ENCODE results near the gene RSAD2. TPM values are rescaled to one million over a fixed set of nuclear protein-coding genes. Genes with fewer than 3 reads are reported as not detected.

Gene RSAD2
- total RNA-seq, 3 donors from 2014 or later: 8.9 to 35.0 (median 12.0) TPM

DNA sequence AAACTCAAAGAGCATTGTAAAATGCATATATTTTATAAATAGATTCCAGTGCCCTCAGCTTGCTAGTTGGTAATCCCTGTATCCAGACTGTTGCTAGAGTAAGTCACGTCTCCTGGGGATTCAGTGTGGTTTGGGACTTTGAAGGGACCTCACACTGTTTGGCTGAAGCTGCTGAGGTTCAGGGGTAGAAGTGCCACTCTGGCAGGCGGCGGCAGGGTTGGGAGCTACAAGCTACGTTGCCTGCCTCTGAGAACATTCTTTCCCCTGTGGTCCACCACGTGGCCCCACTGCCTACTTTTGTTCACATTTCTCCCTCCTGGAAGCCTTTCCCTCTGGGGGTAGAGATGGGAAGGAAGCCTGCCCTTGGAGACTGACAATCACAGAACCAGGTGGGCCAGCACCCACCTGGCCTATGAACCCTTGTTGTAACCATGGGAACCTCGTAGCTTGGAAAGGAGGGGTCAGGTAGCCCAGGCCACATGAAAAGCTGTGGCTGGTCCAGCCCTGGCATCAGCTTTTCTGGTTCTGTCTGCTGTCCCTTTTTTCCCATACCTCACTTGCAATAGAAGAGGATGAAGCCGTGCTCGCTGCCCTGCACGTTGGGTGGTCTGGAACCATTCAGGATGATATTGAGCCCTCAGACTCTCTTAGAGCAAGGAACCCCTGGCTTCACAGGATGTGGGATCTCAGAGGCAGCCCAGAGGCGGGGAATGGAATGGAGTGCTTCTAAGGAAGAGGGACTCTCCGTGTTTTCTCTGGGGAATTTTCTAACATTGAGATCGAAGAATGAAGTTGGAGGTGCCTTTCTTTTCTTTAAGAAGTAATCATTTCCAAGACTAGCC is 42.5 kb downstream of the RSAD2 start:
- DNase-seq: no peak
- Histone ChIP-seq H3K9me3 (no peaks in the 10 kb centered on the region), H3K4me1 (ENCODE audit: low read depth) (no peaks in the 10 kb centered on the region), H3K4me3 (no peak overlapping the region), H3K36me3 (ENCODE audit: low read depth) (no peaks in the 10 kb centered on the region)
- no peak for ATAC-seq
- intact Hi-C loops (cut with DNase I, micrococcal nuclease): no loop called here
- TF ChIP-seq, protein P1, sequence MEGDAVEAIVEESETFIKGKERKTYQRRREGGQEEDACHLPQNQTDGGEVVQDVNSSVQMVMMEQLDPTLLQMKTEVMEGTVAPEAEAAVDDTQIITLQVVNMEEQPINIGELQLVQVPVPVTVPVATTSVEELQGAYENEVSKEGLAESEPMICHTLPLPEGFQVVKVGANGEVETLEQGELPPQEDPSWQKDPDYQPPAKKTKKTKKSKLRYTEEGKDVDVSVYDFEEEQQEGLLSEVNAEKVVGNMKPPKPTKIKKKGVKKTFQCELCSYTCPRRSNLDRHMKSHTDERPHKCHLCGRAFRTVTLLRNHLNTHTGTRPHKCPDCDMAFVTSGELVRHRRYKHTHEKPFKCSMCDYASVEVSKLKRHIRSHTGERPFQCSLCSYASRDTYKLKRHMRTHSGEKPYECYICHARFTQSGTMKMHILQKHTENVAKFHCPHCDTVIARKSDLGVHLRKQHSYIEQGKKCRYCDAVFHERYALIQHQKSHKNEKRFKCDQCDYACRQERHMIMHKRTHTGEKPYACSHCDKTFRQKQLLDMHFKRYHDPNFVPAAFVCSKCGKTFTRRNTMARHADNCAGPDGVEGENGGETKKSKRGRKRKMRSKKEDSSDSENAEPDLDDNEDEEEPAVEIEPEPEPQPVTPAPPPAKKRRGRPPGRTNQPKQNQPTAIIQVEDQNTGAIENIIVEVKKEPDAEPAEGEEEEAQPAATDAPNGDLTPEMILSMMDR (IDR thresholded peaks at IDR 0.05): no peak

DNA sequence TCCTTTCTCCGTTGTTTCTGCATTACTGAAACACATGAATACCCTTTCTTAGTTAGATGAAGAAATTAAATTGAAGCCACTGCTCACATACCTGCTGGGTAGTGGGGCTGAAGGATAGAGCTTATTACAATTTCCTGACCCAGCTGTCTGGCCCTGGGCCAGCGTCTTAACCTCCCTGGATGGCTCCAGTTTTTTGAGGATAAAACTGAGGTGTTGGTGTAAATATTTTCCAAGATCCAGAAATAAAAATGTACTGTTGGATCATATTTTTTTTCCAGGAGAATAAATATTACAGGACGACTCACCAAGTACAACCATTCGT is 43.1 kb downstream of the RSAD2 start:
- no peaks in the 10 kb centered on the region for H3K4me1 ChIP-seq (ENCODE audit: low read depth)
- TF ChIP-seq, protein P1 (IDR thresholded peaks at IDR 0.05): no peak
- H3K9me3 ChIP-seq: no peaks in the 10 kb centered on the region
- DNase-seq (no peak), ATAC-seq (no peak)
- intact Hi-C loops (cut with DNase I, micrococcal nuclease): no loop called here
- H3K4me3 ChIP-seq: no peak overlapping the region
- no peaks in the 10 kb centered on the region for H3K36me3 ChIP-seq (ENCODE audit: low read depth)

DNA sequence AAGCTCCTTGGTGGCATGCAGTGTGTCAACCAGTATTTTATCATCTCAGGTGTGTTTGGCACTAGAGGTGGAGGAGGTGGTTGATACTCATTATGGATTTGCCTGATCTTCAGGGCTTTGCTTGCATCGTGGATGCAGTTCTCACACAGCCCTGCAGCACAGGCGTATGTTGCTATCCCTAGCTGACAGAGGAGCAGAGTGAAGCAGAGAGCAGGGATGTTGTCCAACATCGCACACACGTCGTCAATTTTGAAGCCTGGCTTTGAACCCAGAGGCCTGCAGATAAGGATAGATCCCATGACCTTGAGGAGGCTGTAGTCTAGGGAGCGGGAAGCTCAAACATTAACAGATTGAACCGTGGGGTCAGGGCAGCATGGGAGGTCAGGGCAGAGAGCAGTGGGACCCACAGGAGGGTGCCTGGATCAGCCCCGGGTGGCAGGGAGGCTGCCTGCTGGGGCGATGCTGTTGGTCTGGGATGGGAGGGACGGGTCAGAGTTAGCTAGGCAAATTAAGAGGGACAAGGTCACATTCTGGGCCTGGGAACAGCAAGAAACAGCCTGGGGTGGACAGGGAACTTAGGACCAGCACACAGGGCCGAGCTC is 43.8 kb downstream of the RSAD2 start:
- no peaks in the 10 kb centered on the region for H3K36me3 ChIP-seq (ENCODE audit: low read depth)
- no peak for ATAC-seq
- H3K4me1 ChIP-seq (ENCODE audit: low read depth): no peaks in the 10 kb centered on the region
- no peak overlapping the region for H3K4me3 ChIP-seq
- DNase-seq: no peak
- TF ChIP-seq, protein P1 (IDR thresholded peaks at IDR 0.05): no peak
- intact Hi-C loops (cut with DNase I, micrococcal nuclease): no loop called here
- H3K9me3 ChIP-seq: no peaks in the 10 kb centered on the region

DNA sequence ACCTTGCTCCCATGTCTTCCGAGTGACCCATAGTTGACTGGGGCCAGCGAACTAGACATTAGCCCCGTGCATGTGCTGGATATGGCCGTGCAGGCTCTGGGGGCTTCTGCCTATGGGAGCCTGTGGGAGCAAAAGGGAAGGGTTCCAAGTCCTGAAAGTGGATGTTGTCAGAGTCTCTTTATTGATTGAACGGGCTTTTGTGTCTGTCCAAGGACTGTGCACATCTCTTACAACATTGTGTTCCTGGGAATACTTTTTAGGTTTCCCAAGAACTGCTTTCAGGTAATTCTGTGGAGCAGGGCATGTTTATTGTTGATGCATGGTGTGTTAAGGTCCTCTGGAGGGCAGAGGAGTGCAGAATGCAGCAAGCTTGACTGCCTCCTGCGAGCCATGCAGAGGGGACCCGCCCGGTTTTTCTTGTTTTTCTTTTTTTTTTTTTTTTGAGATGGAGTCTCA is 44.7 kb downstream of the RSAD2 start:
- Histone ChIP-seq H3K9me3 (no peaks in the 10 kb centered on the region), H3K4me1 (ENCODE audit: low read depth) (no peaks in the 10 kb centered on the region), H3K36me3 (ENCODE audit: low read depth) (no peaks in the 10 kb centered on the region), H3K4me3 (no peak overlapping the region)
- no peak for ATAC-seq
- DNase-seq: no peak
- TF ChIP-seq, protein P1 (IDR thresholded peaks at IDR 0.05): no peak
- intact Hi-C loops (cut with DNase I, micrococcal nuclease): no loop called here

DNA sequence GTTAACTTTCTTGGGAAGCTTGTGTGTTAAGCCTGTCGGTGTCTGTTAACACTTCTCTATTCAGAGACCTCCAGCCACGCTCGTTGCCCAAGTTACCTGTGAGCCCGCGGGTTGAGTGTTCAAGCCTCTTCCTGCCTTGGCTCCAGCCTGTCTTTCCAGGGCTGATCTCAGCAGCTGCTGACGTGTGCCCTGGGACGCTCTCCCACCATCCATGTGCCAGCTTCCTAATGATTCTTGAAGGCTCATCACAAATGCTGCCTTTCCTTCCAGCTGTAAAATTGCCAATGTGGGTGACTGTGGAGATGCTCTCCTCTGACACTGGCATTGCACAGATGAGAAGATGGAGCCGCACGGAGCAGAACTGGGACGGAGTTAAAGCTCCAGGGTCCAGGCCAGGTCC is 45.7 kb downstream of the RSAD2 start:
- no peak overlapping the region for H3K4me3 ChIP-seq
- no peaks in the 10 kb centered on the region for H3K9me3 ChIP-seq
- ATAC-seq (no peak), DNase-seq (no peak)
- no peaks in the 10 kb centered on the region for H3K36me3 ChIP-seq (ENCODE audit: low read depth)
- TF ChIP-seq, protein P1 (IDR thresholded peaks at IDR 0.05): no peak
- intact Hi-C loops (cut with DNase I, micrococcal nuclease): no loop called here
- no peaks in the 10 kb centered on the region for H3K4me1 ChIP-seq (ENCODE audit: low read depth)
